Fibroblast of lung (primary cell): ENCODE measurements around the gene COL18A1.

Experiments
- EZH2 ChIP-seq: IDR thresholded peaks from 2 replicates; pipeline ENCODE4 v1.5.1; 2012; ENCODE audit warnings: low read length, control low read depth, mild to moderate bottlenecking; ENCODE audit errors: missing control alignments
- TF ChIP-seq, protein P1 (sequence below), 2 donors: IDR thresholded peaks in 1 of 2; conservative IDR thresholded peaks in 1 of 2; 1 replicate in 1 of 2; 2 replicates in 1 of 2; pipeline ENCODE4 v1.5.1; 2011 to 2012; ENCODE audit warnings: low read length in 2 of 2, control low read depth in 1 of 2, inconsistent platforms in 1 of 2, low read depth in 1 of 2, mild to moderate bottlenecking in 1 of 2

DNA sequence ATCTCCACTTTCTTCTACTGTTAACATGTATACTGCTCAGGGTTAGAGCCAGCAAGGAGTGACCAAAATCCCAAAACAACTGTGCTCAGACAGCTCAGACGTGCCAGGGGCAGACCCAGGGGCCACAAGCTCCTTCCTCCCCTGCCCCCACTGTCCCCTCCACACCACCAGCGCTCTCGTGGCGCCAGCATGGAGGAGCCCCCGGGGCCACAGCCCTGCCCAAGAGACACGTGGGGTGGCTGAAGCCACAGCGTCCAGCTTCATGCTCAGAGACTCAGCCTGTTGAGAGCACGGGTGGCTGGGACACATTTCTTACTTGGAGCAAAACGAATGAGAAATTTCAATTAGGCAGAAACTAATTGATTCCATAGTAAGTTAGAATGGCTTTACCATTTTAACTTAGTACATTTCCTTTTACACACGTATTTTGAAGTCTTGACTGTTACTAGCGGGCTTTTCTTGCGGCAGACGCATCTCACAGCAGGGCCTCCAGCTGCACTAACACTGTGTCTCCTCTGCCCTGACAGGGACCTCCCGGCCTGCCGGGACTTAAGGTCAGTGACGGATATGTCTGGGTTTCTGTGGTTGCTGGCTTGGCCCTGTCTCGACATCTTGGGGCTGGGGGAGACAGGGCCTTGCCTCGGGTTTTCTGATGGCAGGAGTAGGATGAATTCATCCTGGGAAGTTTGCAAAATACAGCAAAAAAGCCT lies 83.1 kb downstream of the COL18A1 start:
- no peak for TF ChIP-seq EZH2
- TF ChIP-seq, protein P1, sequence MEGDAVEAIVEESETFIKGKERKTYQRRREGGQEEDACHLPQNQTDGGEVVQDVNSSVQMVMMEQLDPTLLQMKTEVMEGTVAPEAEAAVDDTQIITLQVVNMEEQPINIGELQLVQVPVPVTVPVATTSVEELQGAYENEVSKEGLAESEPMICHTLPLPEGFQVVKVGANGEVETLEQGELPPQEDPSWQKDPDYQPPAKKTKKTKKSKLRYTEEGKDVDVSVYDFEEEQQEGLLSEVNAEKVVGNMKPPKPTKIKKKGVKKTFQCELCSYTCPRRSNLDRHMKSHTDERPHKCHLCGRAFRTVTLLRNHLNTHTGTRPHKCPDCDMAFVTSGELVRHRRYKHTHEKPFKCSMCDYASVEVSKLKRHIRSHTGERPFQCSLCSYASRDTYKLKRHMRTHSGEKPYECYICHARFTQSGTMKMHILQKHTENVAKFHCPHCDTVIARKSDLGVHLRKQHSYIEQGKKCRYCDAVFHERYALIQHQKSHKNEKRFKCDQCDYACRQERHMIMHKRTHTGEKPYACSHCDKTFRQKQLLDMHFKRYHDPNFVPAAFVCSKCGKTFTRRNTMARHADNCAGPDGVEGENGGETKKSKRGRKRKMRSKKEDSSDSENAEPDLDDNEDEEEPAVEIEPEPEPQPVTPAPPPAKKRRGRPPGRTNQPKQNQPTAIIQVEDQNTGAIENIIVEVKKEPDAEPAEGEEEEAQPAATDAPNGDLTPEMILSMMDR (conservative IDR thresholded peaks at IDR 0.05 in 1 of 2, IDR thresholded peaks at IDR 0.05 in 1 of 2; ENCODE audit: low read depth in 1 of 2, low read length in 2 of 2): no peak
